ENCODE measurements around the gene RYR3.

Gene RYR3

GRCh38 chr15:33766389-33766788 lies 455.6 kb downstream of the RYR3 start:
- Histone ChIP-seq H4K20me1 (ENCODE audit: insufficient read depth, low read length) (no peaks in the 10 kb centered on the region), H3K4me2 (ENCODE audit: low read depth, low read length) (no peak overlapping the region), H3K9me3 (replicated peaks; ENCODE audit: insufficient read depth, low read length) (no peaks in the 10 kb centered on the region), H3K27ac (ENCODE audit: low read length) (no peak overlapping the region), H3K9me2 (replicated peaks; ENCODE audit: insufficient read depth, low read length) (no peaks in the 10 kb centered on the region), H3K36me3 (replicated peaks; ENCODE audit: insufficient read depth, low read length) (no peaks in the 10 kb centered on the region), H3K27me3 (replicated peaks; ENCODE audit: insufficient read depth, low read length) (no peaks in the 10 kb centered on the region), H3K4me1 (ENCODE audit: low read length) (no peaks in the 10 kb centered on the region), H3F3A (ENCODE audit: insufficient read depth, low read length) (no peaks in the 10 kb centered on the region), H3K4me3 (ENCODE audit: low read length) (no peak overlapping the region), H3K79me2 (ENCODE audit: low read length) (no peaks in the 10 kb centered on the region), H2AFZ (ENCODE audit: low read length) (no peak overlapping the region), H3K9ac (ENCODE audit: low read length) (no peak overlapping the region)
- DNase-seq = no peak
- peak; percentile 18; the same call in 1 of the 2 replicates for TF ChIP-seq CTCF (IDR thresholded peaks at IDR 0.05; ENCODE audit: low read length)
- no peak for TF ChIP-seq EZH2 (optimal IDR thresholded peaks at IDR 0.05; ENCODE audit: low read depth, low read length)
- no peak for TF ChIP-seq EZH2phosphoT487 (IDR thresholded peaks at IDR 0.05; ENCODE audit: low read length)

GRCh38 chr15:33768670-33769190 lies 458.0 kb downstream of the RYR3 start:
- Histone ChIP-seq H3K27ac (ENCODE audit: low read length) (no peak overlapping the region), H4K20me1 (ENCODE audit: insufficient read depth, low read length) (no peaks in the 10 kb centered on the region), H3K4me3 (ENCODE audit: low read length) (no peak overlapping the region), H3K36me3 (replicated peaks; ENCODE audit: insufficient read depth, low read length) (no peaks in the 10 kb centered on the region), H3F3A (ENCODE audit: insufficient read depth, low read length) (no peaks in the 10 kb centered on the region), H3K79me2 (ENCODE audit: low read length) (no peaks in the 10 kb centered on the region), H3K9me3 (replicated peaks; ENCODE audit: insufficient read depth, low read length) (no peaks in the 10 kb centered on the region), H3K9me2 (replicated peaks; ENCODE audit: insufficient read depth, low read length) (no peaks in the 10 kb centered on the region), H3K4me2 (ENCODE audit: low read depth, low read length) (no peak overlapping the region), H3K9ac (ENCODE audit: low read length) (no peak overlapping the region), H2AFZ (ENCODE audit: low read length) (no peak overlapping the region), H3K27me3 (replicated peaks; ENCODE audit: insufficient read depth, low read length) (no peaks in the 10 kb centered on the region), H3K4me1 (ENCODE audit: low read length) (no peaks in the 10 kb centered on the region)
- no peak for DNase-seq
- TF ChIP-seq EZH2phosphoT487 (IDR thresholded peaks at IDR 0.05; ENCODE audit: low read length) (no peak), CTCF (IDR thresholded peaks at IDR 0.05; ENCODE audit: low read length) (no peak), EZH2 (optimal IDR thresholded peaks at IDR 0.05; ENCODE audit: low read depth, low read length) (no peak)

GRCh38 chr15:33773969-33774368 lies 463.2 kb downstream of the RYR3 start:
- H3K9me2 ChIP-seq (replicated peaks; ENCODE audit: insufficient read depth, low read length) = no peaks in the 10 kb centered on the region
- no peaks in the 10 kb centered on the region for H4K20me1 ChIP-seq (ENCODE audit: insufficient read depth, low read length)
- H3K4me2 ChIP-seq (ENCODE audit: low read depth, low read length) = no peak overlapping the region
- no peaks in the 10 kb centered on the region for H3F3A ChIP-seq (ENCODE audit: insufficient read depth, low read length)
- no peak overlapping the region for H3K27ac ChIP-seq (ENCODE audit: low read length)
- TF ChIP-seq EZH2phosphoT487 (IDR thresholded peaks at IDR 0.05; ENCODE audit: low read length) (no peak), CTCF (IDR thresholded peaks at IDR 0.05; ENCODE audit: low read length) (no peak), EZH2 (optimal IDR thresholded peaks at IDR 0.05; ENCODE audit: low read depth, low read length) (no peak)
- DNase-seq = no peak
- H2AFZ ChIP-seq (ENCODE audit: low read length) = no peak overlapping the region
- no peak overlapping the region for H3K9ac ChIP-seq (ENCODE audit: low read length)
- H3K36me3 ChIP-seq (replicated peaks; ENCODE audit: insufficient read depth, low read length) = no peaks in the 10 kb centered on the region
- 0 out of 2 replicates have a peak, but pooled peaks cover 4% of the 10 kb centered on the region for H3K4me1 ChIP-seq (ENCODE audit: low read length)
- no peaks in the 10 kb centered on the region for H3K79me2 ChIP-seq (ENCODE audit: low read length)
- no peaks in the 10 kb centered on the region for H3K27me3 ChIP-seq (replicated peaks; ENCODE audit: insufficient read depth, low read length)
- H3K4me3 ChIP-seq (ENCODE audit: low read length) = no peak overlapping the region
- no peaks in the 10 kb centered on the region for H3K9me3 ChIP-seq (replicated peaks; ENCODE audit: insufficient read depth, low read length)
